ENCODE measurements around the gene VSTM2L.

The VSTM2L gene

GRCh38 chr20:37871751-37872150 lies 31.2 kb upstream of the VSTM2L start:
- no peak for TF ChIP-seq CTCF (IDR thresholded peaks at IDR 0.05; ENCODE audit: low read length, missing control alignments)
- DNase-seq (ENCODE audit: low read depth), result no peak
- no peak overlapping the region for H3K4me3 ChIP-seq (replicated peaks; ENCODE audit: low read depth, low read length)

DNA sequence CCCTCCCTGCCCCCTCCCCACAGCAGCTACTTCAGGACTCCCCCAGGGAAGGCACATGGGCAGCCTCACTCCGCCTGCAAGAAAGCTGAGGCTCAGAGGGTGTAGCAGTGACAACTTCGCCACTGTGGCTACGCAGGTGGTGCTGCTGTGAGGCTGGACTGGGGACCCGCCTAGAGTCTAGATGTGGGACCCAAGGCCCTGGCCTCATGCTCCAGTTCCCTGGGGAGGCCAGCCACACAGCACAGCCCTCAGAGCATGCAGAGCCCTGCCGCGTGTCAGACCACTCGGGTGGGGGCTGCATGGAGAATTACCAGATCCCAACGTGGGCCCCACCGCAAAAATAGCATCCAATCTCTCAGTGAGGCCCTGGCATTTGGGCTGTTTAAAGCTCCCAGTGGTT lies 30.8 kb upstream of the VSTM2L start:
- DNase-seq (ENCODE audit: low read depth), result no peak
- no peak for TF ChIP-seq CTCF (IDR thresholded peaks at IDR 0.05; ENCODE audit: low read length, missing control alignments)
- no peak overlapping the region for H3K4me3 ChIP-seq (replicated peaks; ENCODE audit: low read depth, low read length)

GRCh38 chr20:37873884-37874283 lies 29.0 kb upstream of the VSTM2L start:
- no peak for TF ChIP-seq CTCF (IDR thresholded peaks at IDR 0.05; ENCODE audit: low read length, missing control alignments)
- DNase-seq (ENCODE audit: low read depth), result no peak
- H3K4me3 ChIP-seq (replicated peaks; ENCODE audit: low read depth, low read length), result no peak overlapping the region

- no peak for DNase-seq (ENCODE audit: low read depth)
- H3K4me3 ChIP-seq (replicated peaks; ENCODE audit: low read depth, low read length), result no peak overlapping the region
- TF ChIP-seq CTCF (IDR thresholded peaks at IDR 0.05; ENCODE audit: low read length, missing control alignments), result no peak
These were observed 27.3 kb upstream of the VSTM2L start for GRCh38 chr20:37875460-37876175.

DNA sequence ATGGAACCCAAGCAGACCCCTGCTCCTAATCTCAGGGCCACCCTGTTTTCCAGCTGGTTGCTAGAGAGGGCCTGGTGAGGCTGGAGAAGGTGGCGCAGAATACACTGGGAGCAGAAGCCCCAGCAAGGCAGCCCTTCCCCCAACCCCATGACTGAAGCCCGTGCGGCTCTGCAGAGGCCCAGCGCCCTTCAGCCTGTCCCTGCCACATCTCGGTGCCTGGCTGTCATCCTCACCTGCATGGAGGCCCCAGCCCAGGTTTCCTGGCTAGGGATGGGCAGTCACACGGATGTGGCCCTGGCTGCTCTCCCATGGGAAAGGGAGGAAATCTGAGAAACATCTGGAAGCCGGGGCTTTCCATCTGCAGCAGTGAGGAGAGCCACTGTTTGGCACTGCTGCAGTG lies 26.1 kb upstream of the VSTM2L start:
- H3K4me3 ChIP-seq (replicated peaks; ENCODE audit: low read depth, low read length), result no peak overlapping the region
- DNase-seq (ENCODE audit: low read depth), result no peak
- TF ChIP-seq CTCF (IDR thresholded peaks at IDR 0.05; ENCODE audit: low read length, missing control alignments), result no peak

DNA sequence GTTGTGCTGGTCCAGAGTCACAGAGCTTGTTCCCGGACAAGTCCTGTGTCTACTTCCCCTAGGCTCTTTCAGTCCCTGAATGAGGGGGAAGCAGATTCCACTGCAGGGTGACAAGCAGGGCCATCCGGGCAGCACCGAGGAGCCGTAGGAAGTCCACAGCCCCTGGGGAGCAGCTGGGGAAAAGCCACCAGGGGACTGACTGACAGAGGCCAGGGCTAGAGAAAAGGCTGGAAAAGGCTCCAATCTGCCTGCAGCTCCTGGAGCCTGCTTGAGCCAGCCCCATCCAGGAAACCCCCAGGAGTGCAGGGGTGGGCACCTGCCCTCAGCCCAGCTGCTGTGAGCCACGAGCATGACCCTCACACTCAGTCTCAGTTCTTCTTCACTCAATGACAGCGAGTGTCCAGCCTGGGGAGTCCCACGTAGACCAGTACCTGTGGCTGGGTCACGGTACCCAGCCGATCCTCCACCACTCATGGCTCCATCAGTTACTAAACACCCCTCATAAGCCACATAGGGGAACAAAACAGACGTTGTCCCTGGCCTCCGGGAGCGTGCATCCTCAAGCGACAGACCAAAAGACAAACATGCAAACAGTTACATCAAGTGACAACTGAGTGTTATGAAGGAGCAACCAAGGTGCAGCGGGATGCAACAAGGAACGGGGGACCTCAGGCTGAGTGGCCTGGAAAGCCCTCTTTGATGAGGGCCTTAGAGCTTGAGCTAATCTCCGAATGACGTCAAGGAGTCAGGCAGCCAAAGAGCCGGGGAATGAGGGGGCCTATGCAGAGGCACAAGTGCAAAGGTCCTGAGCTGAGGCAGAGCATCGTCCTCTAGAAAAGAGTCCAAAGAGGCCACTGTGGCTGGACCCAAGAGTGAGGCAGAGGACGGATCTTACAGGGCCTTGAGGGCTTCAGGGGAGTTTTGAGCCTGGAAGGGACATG lies 24.8 kb upstream of the VSTM2L start:
- H3K4me3 ChIP-seq (replicated peaks; ENCODE audit: low read depth, low read length), result no peak overlapping the region
- no peak for DNase-seq (ENCODE audit: low read depth)
- TF ChIP-seq CTCF (IDR thresholded peaks at IDR 0.05; ENCODE audit: low read length, missing control alignments), result no peak
